OCI-LY7 (cell line): ENCODE measurements around the gene COPZ1. TPM values are rescaled to one million over a fixed set of nuclear protein-coding genes. Genes with fewer than 3 reads are reported as not detected.

Source experiments
- BruUV-seq: library from RNA; stranded (reverse); fragments of 400-500 nt; replicated peaks from 2 replicates; lab custom pipeline; 2021; lab: Mats Ljungman, UMichigan
- CTCF ChIA-PET: fragments of 300-600 bp; sonication (Branson Sonifier 250); formaldehyde crosslinking; loops from one replicate; lab custom pipeline; 2022; ENCODE audit warnings: antibody characterized with exemption; ENCODE audit not compliant: unreplicated experiment; lab: Charles Lee
- POLR2A ChIA-PET: fragments of 300-600 bp; sonication (Branson Sonifier 250); formaldehyde crosslinking; loops from one replicate; lab custom pipeline; 2022; ENCODE audit warnings: antibody characterized with exemption; lab: Charles Lee
- DNase-seq: peaks from one replicate; pipeline ENCODE4 v3.0.0-alpha.2; 2015; ENCODE audit warnings: low spot score
- H2AFZ ChIP-seq: fragments of 200-600 bp; sonication (generic), shearing (Covaris generic); 2 replicates; pipeline ENCODE4 v1.6.1; 2014; ENCODE audit warnings: mild to moderate bottlenecking, antibody characterized with exemption, low read length, moderate library complexity
- H3K27ac ChIP-seq: fragments of 200-600 bp; sonication (generic); 2 replicates; pipeline ENCODE4 v1.5.1; 2014; ENCODE audit warnings: mixed run types, low read depth, mild to moderate bottlenecking, moderate library complexity, low read length, inconsistent platforms; ENCODE audit not compliant: poor library complexity, severe bottlenecking
- H3K36me3 ChIP-seq: fragments of 200-600 bp; sonication (generic); 2 replicates; pipeline ENCODE4 v1.6.1; 2014; ENCODE audit warnings: mild to moderate bottlenecking, antibody characterized with exemption, low read length, moderate library complexity, mixed read lengths; ENCODE audit not compliant: insufficient read depth
- H3K4me1 ChIP-seq: fragments of 200-600 bp; sonication (generic); 2 replicates; pipeline ENCODE4 v1.5.1; 2014; ENCODE audit warnings: mild to moderate bottlenecking, low read length; ENCODE audit not compliant: insufficient read depth, poor library complexity, severe bottlenecking
- H3K4me2 ChIP-seq: fragments of 200-600 bp; sonication (generic); 2 replicates; pipeline ENCODE4 v1.6.1; 2014; ENCODE audit warnings: mild to moderate bottlenecking, low read length
- H3K4me3 ChIP-seq: fragments of 200-600 bp; sonication (generic); 2 replicates; pipeline ENCODE4 v1.5.1; 2014; ENCODE audit warnings: mild to moderate bottlenecking, low read depth, low read length; ENCODE audit not compliant: poor library complexity, severe bottlenecking
- H3K79me2 ChIP-seq: fragments of 200-600 bp; sonication (generic); 2 replicates; pipeline ENCODE4 v1.6.1; 2016; ENCODE audit warnings: low read depth, mild to moderate bottlenecking, low read length, moderate library complexity, mixed read lengths; ENCODE audit not compliant: insufficient read depth
- H3K9me2 ChIP-seq: fragments of 200-600 bp; sonication (generic); 2 replicates; pipeline ENCODE4 v1.6.1; 2016; ENCODE audit warnings: mild to moderate bottlenecking, low read length, mixed read lengths; ENCODE audit not compliant: insufficient read depth
- H3K9me3 ChIP-seq: fragments of 200-600 bp; sonication (generic); 2 replicates; pipeline ENCODE4 v1.6.1; 2014; ENCODE audit warnings: mild to moderate bottlenecking, mixed run types, low read length, mixed read lengths
- H4K20me1 ChIP-seq: fragments of 200-600 bp; sonication (generic); 2 replicates; pipeline ENCODE4 v1.6.1; 2014; ENCODE audit warnings: mild to moderate bottlenecking, antibody characterized with exemption, low read length, moderate library complexity, mixed read lengths; ENCODE audit not compliant: insufficient read depth
- CTCF ChIP-seq: fragments of 200-600 bp; sonication (generic); conservative IDR thresholded peaks from 2 replicates; pipeline ENCODE4 v1.5.1; 2014; ENCODE audit warnings: mild to moderate bottlenecking, antibody characterized with exemption, low read length, moderate library complexity, mixed read lengths
- EZH2phosphoT487 ChIP-seq: fragments of 200-600 bp; sonication (generic); IDR thresholded peaks from 2 replicates; pipeline ENCODE4 v1.6.1; 2018; ENCODE audit warnings: low read depth, borderline replicate concordance, mild to moderate bottlenecking, mixed run types, antibody characterized with exemption, low read length, moderate library complexity, mixed read lengths
- intact Hi-C: fragments of 100-400 bp; cut with micrococcal nuclease; formaldehyde crosslinking; loops from one replicate; pipeline ENCODE4 v1.10.0; 2022; ENCODE audit not compliant: unreplicated experiment
- total RNA-seq, 2 experiments: library from RNA; depleted of rRNA in 1 of 2; stranded (reverse); fragments of >200 nt in 1 of 2; shearing (Covaris generic) in 1 of 2; gene quantifications; 2 replicates each; pipeline ENCODE4 v1.2.3, GENCODE V29; 2014 to 2022

The COPZ1 gene
- total RNA-seq, 2 experiments from 2014 or later, result 86.0 to 121 TPM

- Histone ChIP-seq H3K27ac (no peak overlapping the region), H3K79me2 (no peaks in the 10 kb centered on the region), H4K20me1 (no peaks in the 10 kb centered on the region), H3K9me3 (no peaks in the 10 kb centered on the region), H3K4me1 (peaks cover 34% of the 10 kb centered on the region), H3K4me3 (no peak overlapping the region), H3K9me2 (no peaks in the 10 kb centered on the region), H3K4me2 (no peak overlapping the region), H3K36me3 (no peaks in the 10 kb centered on the region), H2AFZ (no peak overlapping the region; the same call in 1 of the 2 replicates)
- intact Hi-C loops, result loop anchor here (1.0 kb wide), 1 partner anchor 26 kb away; no protein-coding TSS in a partner anchor
- ChIA-PET CTCF (interaction anchor here (0.8 to 1.0 kb wide), 2 partner anchors 10 to 23 kb away, joined by 3 read pairs; partner anchors contain the start of gene ZNF385A), POLR2A (no interaction called here)
- BruUV-seq, result no TSS peak
- peak; percentile 76 for DNase-seq
- TF ChIP-seq EZH2phosphoT487 (no peak), CTCF (peak; percentile 92)
These were observed 69.4 kb downstream of the COPZ1 start for GRCh38 chr12:54394281-54394719.

GRCh38 chr12:54394986-54395385 is 70.1 kb downstream of the COPZ1 start:
- Histone ChIP-seq H3K36me3 (no peaks in the 10 kb centered on the region), H3K9me3 (no peaks in the 10 kb centered on the region), H3K4me1 (peaks cover 28% of the 10 kb centered on the region), H3K4me2 (no peak overlapping the region), H3K27ac (no peak overlapping the region), H3K79me2 (no peaks in the 10 kb centered on the region), H2AFZ (no peak overlapping the region), H4K20me1 (no peaks in the 10 kb centered on the region), H3K9me2 (no peaks in the 10 kb centered on the region), H3K4me3 (no peak overlapping the region)
- intact Hi-C loops, result loop anchor here (1.0 kb wide), 1 partner anchor 27 kb away; no protein-coding TSS in a partner anchor
- TF ChIP-seq EZH2phosphoT487 (no peak), CTCF (no peak)
- ChIA-PET CTCF (no interaction called here), POLR2A (no interaction called here)
- no TSS peak for BruUV-seq
- DNase-seq, result no peak

GRCh38 chr12:54395545-54395944 is 70.6 kb downstream of the COPZ1 start:
- Histone ChIP-seq H4K20me1 (no peaks in the 10 kb centered on the region), H3K4me1 (peaks cover 22% of the 10 kb centered on the region), H3K4me2 (no peak overlapping the region), H3K27ac (no peak overlapping the region), H3K4me3 (no peak overlapping the region), H3K9me3 (no peaks in the 10 kb centered on the region), H3K9me2 (no peaks in the 10 kb centered on the region), H3K79me2 (no peaks in the 10 kb centered on the region), H2AFZ (no peak overlapping the region), H3K36me3 (no peaks in the 10 kb centered on the region)
- ChIA-PET POLR2A (no interaction called here), CTCF (interaction anchor here (0.8 kb wide), 1 partner anchor 44 kb away, joined by 4 read pairs; no protein-coding TSS in a partner anchor)
- TF ChIP-seq EZH2phosphoT487 (no peak), CTCF (no peak)
- intact Hi-C loops, result no loop called here
- DNase-seq, result no peak
- BruUV-seq, result no TSS peak
